ENCODE measurements around the gene ASCC1. TPM values are rescaled to one million over a fixed set of nuclear protein-coding genes. Genes with fewer than 3 reads are reported as not detected.

The ASCC1 gene
- total RNA-seq, 1 experiment from 2014 or later, result 15.7 TPM

GRCh38 chr10:72243822-72244437 lies 27.9 kb upstream of the ASCC1 start:
- Histone ChIP-seq H3K27me3 (ENCODE audit: low read length) (no peaks in the 10 kb centered on the region), H3F3A (ENCODE audit: low read length, unreplicated experiment) (no peaks in the 10 kb centered on the region), H3K79me2 (ENCODE audit: low read length) (no peaks in the 10 kb centered on the region), H3K36me3 (ENCODE audit: low read depth, low read length) (no peaks in the 10 kb centered on the region), H3K9ac (ENCODE audit: low read length) (peak overlapping the region; percentile 19; the same call in 1 of the 2 replicates), H3K9me3 (ENCODE audit: low read length) (no peaks in the 10 kb centered on the region), H4K20me1 (ENCODE audit: low read length) (no peaks in the 10 kb centered on the region), H3K4me1 (ENCODE audit: insufficient read depth, low read length) (peaks cover 19% of the 10 kb centered on the region), H3K4me2 (ENCODE audit: low read length) (peak overlapping the region; percentile 45; the same call in 1 of the 2 replicates), H2AFZ (ENCODE audit: low read length) (0 out of 2 replicates have a peak overlapping the region, but pooled peaks have one; percentile 21), H3K27ac (ENCODE audit: low read length) (peak overlapping the region; percentile 63), H3K4me3 (ENCODE audit: low read length) (no peak overlapping the region), H3K9me2 (replicated peaks; ENCODE audit: low read length) (no peaks in the 10 kb centered on the region)
- ChIA-PET POLR2A (ENCODE audit: unreplicated experiment) (interaction anchor here (0.6 kb wide), 1 partner anchor 864 kb away, joined by 4 read pairs; no protein-coding TSS in a partner anchor), CTCF (no interaction called here)
- BruUV-seq (replicated peaks), result no TSS peak
- intact Hi-C loops (cut with micrococcal nuclease), result loop anchor here (1.0 to 2.0 kb wide), 2 partner anchors 49 to 84 kb away; no protein-coding TSS in a partner anchor
- ATAC-seq, result peak; percentile 84
- peak; percentile 68 for DNase-seq
- TF ChIP-seq EZH2phosphoT487 (IDR thresholded peaks at IDR 0.05; ENCODE audit: borderline replicate concordance, low read length) (no peak), EZH2 (IDR thresholded peaks at IDR 0.05; ENCODE audit: low read length, unreplicated experiment) (no peak)
- TF ChIP-seq, protein P1, sequence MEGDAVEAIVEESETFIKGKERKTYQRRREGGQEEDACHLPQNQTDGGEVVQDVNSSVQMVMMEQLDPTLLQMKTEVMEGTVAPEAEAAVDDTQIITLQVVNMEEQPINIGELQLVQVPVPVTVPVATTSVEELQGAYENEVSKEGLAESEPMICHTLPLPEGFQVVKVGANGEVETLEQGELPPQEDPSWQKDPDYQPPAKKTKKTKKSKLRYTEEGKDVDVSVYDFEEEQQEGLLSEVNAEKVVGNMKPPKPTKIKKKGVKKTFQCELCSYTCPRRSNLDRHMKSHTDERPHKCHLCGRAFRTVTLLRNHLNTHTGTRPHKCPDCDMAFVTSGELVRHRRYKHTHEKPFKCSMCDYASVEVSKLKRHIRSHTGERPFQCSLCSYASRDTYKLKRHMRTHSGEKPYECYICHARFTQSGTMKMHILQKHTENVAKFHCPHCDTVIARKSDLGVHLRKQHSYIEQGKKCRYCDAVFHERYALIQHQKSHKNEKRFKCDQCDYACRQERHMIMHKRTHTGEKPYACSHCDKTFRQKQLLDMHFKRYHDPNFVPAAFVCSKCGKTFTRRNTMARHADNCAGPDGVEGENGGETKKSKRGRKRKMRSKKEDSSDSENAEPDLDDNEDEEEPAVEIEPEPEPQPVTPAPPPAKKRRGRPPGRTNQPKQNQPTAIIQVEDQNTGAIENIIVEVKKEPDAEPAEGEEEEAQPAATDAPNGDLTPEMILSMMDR (conservative IDR thresholded peaks at IDR 0.05; ENCODE audit: low read depth, low read length), result peak; percentile 55

- H3K27ac ChIP-seq (ENCODE audit: low read length), result no peak overlapping the region
- ATAC-seq (no peak), DNase-seq (no peak)
- no peaks in the 10 kb centered on the region for H3K27me3 ChIP-seq (ENCODE audit: low read length)
- H3K4me2 ChIP-seq (ENCODE audit: low read length), result no peak overlapping the region
- no peak overlapping the region for H3K4me3 ChIP-seq (ENCODE audit: low read length)
- BruUV-seq (replicated peaks), result no TSS peak
- no peaks in the 10 kb centered on the region for H3F3A ChIP-seq (ENCODE audit: low read length, unreplicated experiment)
- no peaks in the 10 kb centered on the region for H3K9me3 ChIP-seq (ENCODE audit: low read length)
- H3K36me3 ChIP-seq (ENCODE audit: low read depth, low read length), result no peaks in the 10 kb centered on the region
- no peak overlapping the region for H3K9ac ChIP-seq (ENCODE audit: low read length)
- H2AFZ ChIP-seq (ENCODE audit: low read length), result no peak overlapping the region
- POLR2A ChIA-PET (ENCODE audit: unreplicated experiment), result no interaction called here
- no peaks in the 10 kb centered on the region for H3K9me2 ChIP-seq (replicated peaks; ENCODE audit: low read length)
- no peaks in the 10 kb centered on the region for H4K20me1 ChIP-seq (ENCODE audit: low read length)
- H3K4me1 ChIP-seq (ENCODE audit: insufficient read depth, low read length), result peaks cover 15% of the 10 kb centered on the region
- no peak for TF ChIP-seq EZH2 (IDR thresholded peaks at IDR 0.05; ENCODE audit: low read length, unreplicated experiment)
- no peak for TF ChIP-seq EZH2phosphoT487 (IDR thresholded peaks at IDR 0.05; ENCODE audit: borderline replicate concordance, low read length)
- TF ChIP-seq, protein P1 (conservative IDR thresholded peaks at IDR 0.05; ENCODE audit: low read depth, low read length), result no peak
- intact Hi-C loops (cut with micrococcal nuclease), result no loop called here
- CTCF ChIA-PET, result no interaction called here
- H3K79me2 ChIP-seq (ENCODE audit: low read length), result no peaks in the 10 kb centered on the region
These were observed 26.6 kb upstream of the ASCC1 start for GRCh38 chr10:72242675-72243074.

DNA sequence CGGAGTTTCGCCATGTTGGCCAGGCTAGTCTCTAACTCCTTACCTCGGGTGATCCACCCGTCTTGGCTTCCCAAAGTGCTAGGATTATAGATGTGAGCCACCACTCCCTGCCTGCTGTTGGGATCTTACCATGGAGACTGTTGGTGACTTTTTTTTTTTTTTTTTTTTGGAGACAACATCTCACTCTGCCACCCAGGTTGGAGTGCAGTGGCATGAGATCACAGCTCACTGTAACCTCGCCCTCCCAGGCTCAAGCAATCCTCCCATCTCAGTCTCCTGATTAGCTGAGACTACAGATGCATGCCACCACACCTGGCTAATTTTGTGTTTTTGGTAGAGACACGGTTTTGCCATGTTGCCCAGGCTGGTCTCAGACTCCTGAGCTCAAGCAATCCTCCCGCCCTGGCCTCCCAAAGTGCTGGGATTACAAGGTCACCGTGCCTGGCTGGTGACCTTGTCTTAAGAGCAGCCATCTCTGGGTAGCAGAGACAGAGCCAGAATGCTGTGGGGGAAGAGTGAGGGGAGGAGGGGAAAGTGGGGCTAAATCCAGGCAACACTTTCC lies 25.7 kb upstream of the ASCC1 start:
- BruUV-seq (replicated peaks), result no TSS peak
- no peaks in the 10 kb centered on the region for H4K20me1 ChIP-seq (ENCODE audit: low read length)
- intact Hi-C loops (cut with micrococcal nuclease), result no loop called here
- DNase-seq, result no peak
- H3K27ac ChIP-seq (ENCODE audit: low read length), result no peak overlapping the region
- ATAC-seq, result no peak
- no peaks in the 10 kb centered on the region for H3K36me3 ChIP-seq (ENCODE audit: low read depth, low read length)
- POLR2A ChIA-PET (ENCODE audit: unreplicated experiment), result no interaction called here
- H3K4me3 ChIP-seq (ENCODE audit: low read length), result no peak overlapping the region
- H3K79me2 ChIP-seq (ENCODE audit: low read length), result no peaks in the 10 kb centered on the region
- H3K4me1 ChIP-seq (ENCODE audit: insufficient read depth, low read length), result peaks cover 15% of the 10 kb centered on the region
- H3F3A ChIP-seq (ENCODE audit: low read length, unreplicated experiment), result no peaks in the 10 kb centered on the region
- H3K9me3 ChIP-seq (ENCODE audit: low read length), result no peaks in the 10 kb centered on the region
- no peak overlapping the region for H3K4me2 ChIP-seq (ENCODE audit: low read length)
- H2AFZ ChIP-seq (ENCODE audit: low read length), result no peak overlapping the region
- TF ChIP-seq, protein P1 (conservative IDR thresholded peaks at IDR 0.05; ENCODE audit: low read depth, low read length), result no peak
- TF ChIP-seq EZH2 (IDR thresholded peaks at IDR 0.05; ENCODE audit: low read length, unreplicated experiment), result no peak
- no peaks in the 10 kb centered on the region for H3K9me2 ChIP-seq (replicated peaks; ENCODE audit: low read length)
- H3K9ac ChIP-seq (ENCODE audit: low read length), result no peak overlapping the region
- CTCF ChIA-PET, result interaction anchor here (0.5 kb wide), 1 partner anchor 98 kb away, joined by 6 read pairs; no protein-coding TSS in a partner anchor
- no peaks in the 10 kb centered on the region for H3K27me3 ChIP-seq (ENCODE audit: low read length)

Measured in PC-3 (cell line).